GM12874 (cell line): ENCODE measurements around the gene TCEAL5.

ENCODE experiments used
- TF ChIP-seq, protein P1 (sequence below): IDR thresholded peaks from 2 replicates; pipeline ENCODE4 v1.5.1; 2011; ENCODE audit warnings: low read depth, mild to moderate bottlenecking, control low read depth, low read length, moderate library complexity; ENCODE audit not compliant: insufficient read depth

Gene TCEAL5

DNA sequence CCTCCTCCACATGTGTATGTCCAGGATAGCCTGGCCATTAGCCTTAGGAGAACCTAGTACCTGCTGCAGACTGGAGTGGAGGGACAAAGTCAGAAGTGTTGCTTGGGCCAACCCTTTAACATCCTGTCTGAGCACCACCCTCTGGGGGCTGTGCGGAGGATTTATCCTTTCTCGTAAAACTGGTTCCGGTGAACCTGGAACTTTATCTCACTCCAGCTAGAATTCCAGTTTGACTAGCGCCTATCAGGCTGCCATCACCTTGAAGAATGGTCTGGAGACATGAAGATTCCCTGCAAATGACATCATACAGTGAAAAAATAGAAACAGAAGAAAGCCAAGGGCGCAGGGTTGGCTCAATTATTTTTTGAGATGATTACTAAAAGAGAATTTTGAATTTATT, 25.6 kb downstream of the TCEAL5 start:
- TF ChIP-seq, protein P1, sequence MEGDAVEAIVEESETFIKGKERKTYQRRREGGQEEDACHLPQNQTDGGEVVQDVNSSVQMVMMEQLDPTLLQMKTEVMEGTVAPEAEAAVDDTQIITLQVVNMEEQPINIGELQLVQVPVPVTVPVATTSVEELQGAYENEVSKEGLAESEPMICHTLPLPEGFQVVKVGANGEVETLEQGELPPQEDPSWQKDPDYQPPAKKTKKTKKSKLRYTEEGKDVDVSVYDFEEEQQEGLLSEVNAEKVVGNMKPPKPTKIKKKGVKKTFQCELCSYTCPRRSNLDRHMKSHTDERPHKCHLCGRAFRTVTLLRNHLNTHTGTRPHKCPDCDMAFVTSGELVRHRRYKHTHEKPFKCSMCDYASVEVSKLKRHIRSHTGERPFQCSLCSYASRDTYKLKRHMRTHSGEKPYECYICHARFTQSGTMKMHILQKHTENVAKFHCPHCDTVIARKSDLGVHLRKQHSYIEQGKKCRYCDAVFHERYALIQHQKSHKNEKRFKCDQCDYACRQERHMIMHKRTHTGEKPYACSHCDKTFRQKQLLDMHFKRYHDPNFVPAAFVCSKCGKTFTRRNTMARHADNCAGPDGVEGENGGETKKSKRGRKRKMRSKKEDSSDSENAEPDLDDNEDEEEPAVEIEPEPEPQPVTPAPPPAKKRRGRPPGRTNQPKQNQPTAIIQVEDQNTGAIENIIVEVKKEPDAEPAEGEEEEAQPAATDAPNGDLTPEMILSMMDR = no peak

DNA sequence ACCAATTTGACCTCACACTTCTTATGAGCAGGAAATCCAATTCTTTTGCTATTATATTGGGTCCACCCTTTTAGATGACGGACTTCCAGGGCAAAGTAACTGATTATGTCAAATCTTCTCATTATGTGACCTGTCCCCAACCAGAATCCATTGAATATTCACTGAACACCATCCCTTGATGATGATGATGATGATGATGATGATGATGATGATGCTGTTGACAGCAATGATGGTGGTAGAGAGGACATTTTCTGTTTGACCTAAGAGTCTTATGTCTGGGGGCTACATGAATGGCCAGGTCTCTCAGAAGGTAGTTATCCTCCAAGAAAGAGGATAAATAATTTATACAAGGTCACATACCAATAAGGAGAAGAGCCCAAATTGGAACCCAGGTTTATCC, 26.7 kb downstream of the TCEAL5 start:
- TF ChIP-seq, protein P1 = no peak

DNA sequence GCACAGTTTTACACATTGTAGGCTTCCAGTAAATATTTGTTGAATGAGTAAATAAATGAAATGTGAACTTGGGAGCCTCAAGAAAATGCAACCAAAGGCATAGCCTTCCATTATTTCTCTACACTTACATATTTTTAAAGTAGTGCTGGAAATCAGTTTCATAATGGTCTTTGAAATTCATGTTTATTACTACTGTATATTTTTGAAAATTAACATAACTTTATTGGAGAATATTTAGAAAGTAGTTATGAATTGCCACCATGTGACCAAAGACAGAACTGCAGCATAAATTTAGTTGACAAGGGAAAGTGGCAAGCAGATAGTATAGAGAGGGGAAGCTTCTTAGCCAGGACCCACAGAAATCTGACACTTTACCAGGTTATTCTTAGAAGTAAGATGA, 28.0 kb downstream of the TCEAL5 start:
- TF ChIP-seq, protein P1 = peak; percentile 26; the same call in 1 of the 2 replicates

DNA sequence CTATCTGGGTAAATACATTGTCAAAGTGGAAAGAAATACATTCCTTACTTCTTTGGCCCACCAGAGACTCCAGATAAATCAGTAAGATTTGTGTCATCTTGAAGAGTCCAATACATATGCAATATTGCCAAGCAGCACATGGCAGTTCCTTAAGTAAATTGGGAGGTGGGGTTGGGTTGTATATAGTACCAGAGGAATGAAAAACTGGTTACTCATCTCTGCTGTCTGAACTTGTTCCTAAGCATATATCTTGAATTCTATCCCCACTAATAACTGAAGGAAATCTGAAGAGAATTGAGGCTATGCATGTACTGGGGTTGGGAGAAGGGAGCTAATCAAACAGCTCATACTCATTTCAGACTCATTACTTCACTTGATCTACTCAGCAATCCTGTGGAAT, 36.4 kb downstream of the TCEAL5 start:
- TF ChIP-seq, protein P1 = no peak

DNA sequence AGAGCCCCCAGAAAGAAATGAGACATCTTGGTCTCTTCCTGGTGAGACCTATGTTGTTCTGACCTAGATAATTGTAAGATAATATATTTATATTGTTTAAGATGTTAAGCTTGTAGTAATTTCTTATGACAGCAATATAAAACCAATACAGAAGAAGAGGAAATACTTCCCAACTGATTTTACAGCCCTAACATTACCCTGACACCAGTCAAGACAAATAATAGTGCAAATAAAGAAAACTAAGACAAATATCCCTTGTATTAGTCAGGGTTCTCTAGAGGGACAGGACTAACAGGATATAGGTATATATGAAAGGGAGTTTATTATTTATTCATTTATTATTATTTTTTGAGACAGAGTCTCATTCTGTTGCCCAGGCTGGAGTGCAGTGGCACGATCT, 40.3 kb downstream of the TCEAL5 start:
- TF ChIP-seq, protein P1 = no peak

DNA sequence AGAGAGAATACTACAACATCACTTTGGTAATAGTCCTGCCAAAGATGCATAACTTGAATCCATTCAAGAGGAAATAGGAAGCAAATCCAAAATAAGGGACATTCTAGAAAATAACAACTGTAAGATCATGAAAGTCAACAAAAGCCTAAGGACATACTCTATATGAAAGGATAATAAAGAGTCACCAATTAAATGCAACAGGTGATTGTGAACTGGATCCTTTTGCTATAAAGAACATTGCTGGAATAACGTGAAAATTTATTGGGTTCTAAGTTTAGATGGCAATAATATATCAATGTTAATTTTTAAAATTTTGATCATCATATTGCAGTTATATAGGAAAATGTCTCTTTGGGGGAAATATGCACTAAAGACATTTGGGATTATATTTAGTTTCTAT, 41.7 kb downstream of the TCEAL5 start:
- TF ChIP-seq, protein P1 = no peak

DNA sequence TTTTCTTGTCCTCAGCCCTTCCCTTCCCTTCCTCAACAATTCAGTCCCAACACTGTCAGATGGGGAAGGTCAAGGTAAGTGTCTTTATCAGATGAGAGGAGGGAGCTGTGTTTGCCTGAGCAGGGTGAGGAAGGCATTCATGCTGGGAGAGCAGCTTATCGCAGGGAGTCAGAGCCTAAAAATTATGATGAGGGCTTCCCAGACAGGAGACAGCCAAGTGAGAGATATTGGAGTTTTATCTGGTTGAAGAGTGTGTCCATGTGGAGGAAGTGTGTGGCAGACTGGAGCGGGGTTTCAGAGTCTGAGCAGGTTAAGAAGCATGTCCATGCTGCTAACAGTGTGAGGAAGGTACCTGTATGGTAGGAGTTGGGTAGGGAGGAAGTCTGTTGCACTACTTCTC, 43.3 kb downstream of the TCEAL5 start:
- TF ChIP-seq, protein P1 = no peak
